ENCODE data around the gene TNIP2. TPM values are rescaled to one million over a fixed set of nuclear protein-coding genes. Genes with fewer than 3 reads are reported as not detected.

Gene TNIP2
- total RNA-seq: 10 to 100 TPM; 50.6 to 59.4 TPM

GRCh38 chr4:2755821-2756690 is at the start of gene TNIP2:
Gene TNIP2 (minus strand): TSS chr4:2756336. CDS start chr4:2756289, 47 bp downstream.
- peak within 1 kb of the TSS; percentile 79 for H3K4me3 Mint-ChIP-seq
- peaks cover 33% of the 10 kb centered on the region for H3K4me1 Mint-ChIP-seq
- intact Hi-C loops (cut with DNase I, micrococcal nuclease): loop anchor here (1.0 to 2.0 kb wide), 12 partner anchors 10 to 537 kb away; partner anchors contain the start of genes FAM193A (in 1 of the 2), GRK4 (in 1 of the 2), HTT (in 1 of the 2) and HTT-AS (in 1 of the 2)
- H3K27ac Mint-ChIP-seq: peak within 1 kb of the TSS; percentile 66
- DNase-seq (peak; percentile 91), ATAC-seq (peak; percentile 78)
- no peaks in the 10 kb centered on the region for H3K9me3 Mint-ChIP-seq (ENCODE audit: low read depth)
- POLR2A ChIA-PET: interaction anchor here (0.6 to 1.9 kb wide), 4 partner anchors 9 to 343 kb away, joined by 3 to 11 read pairs (median 6); no protein-coding TSS in a partner anchor
- peaks cover 9% of the 10 kb centered on the region for H3K36me3 Mint-ChIP-seq (ENCODE audit: low read depth)
- H3K27me3 Mint-ChIP-seq: no peaks in the 10 kb centered on the region
- CTCF ChIA-PET: interaction anchor here (0.5 to 1.6 kb wide), 3 partner anchors 29 to 198 kb away, joined by 3 to 7 read pairs (median 3); no protein-coding TSS in a partner anchor

- H3K9me3 Mint-ChIP-seq (ENCODE audit: low read depth): no peaks in the 10 kb centered on the region
- POLR2A ChIA-PET: no interaction called here
- H3K4me1 Mint-ChIP-seq: peaks cover 17% of the 10 kb centered on the region
- H3K36me3 Mint-ChIP-seq (ENCODE audit: low read depth): no peaks in the 10 kb centered on the region
- H3K27ac Mint-ChIP-seq: no peak overlapping the region
- ATAC-seq: no peak
- no peak overlapping the region for H3K4me3 Mint-ChIP-seq
- intact Hi-C loops (cut with DNase I, micrococcal nuclease): no loop called here
- no peak for DNase-seq
- H3K27me3 Mint-ChIP-seq: no peaks in the 10 kb centered on the region
- CTCF ChIA-PET: interaction anchor here (0.6 kb wide), 1 partner anchor 150 kb away, joined by 3 read pairs; no protein-coding TSS in a partner anchor
These were observed 48.9 kb upstream of the TNIP2 start for GRCh38 chr4:2804973-2805501.

- POLR2A ChIA-PET: no interaction called here
- no peaks in the 10 kb centered on the region for H3K36me3 Mint-ChIP-seq (ENCODE audit: low read depth)
- H3K27me3 Mint-ChIP-seq: no peaks in the 10 kb centered on the region
- CTCF ChIA-PET: interaction anchor here (0.6 kb wide), 2 partner anchors 33 to 151 kb away, joined by 3 read pairs; no protein-coding TSS in a partner anchor
- no peaks in the 10 kb centered on the region for H3K9me3 Mint-ChIP-seq (ENCODE audit: low read depth)
- intact Hi-C loops (cut with DNase I, micrococcal nuclease): no loop called here
- no peak for ATAC-seq
- no peak overlapping the region for H3K4me3 Mint-ChIP-seq
- H3K4me1 Mint-ChIP-seq: peaks cover 21% of the 10 kb centered on the region
- no peak for DNase-seq
- H3K27ac Mint-ChIP-seq: no peak overlapping the region
These were observed 48.4 kb upstream of the TNIP2 start for GRCh38 chr4:2804449-2804972.

- no peak overlapping the region for H3K27ac Mint-ChIP-seq
- ATAC-seq: peak; percentile 27
- ChIA-PET CTCF (interaction anchor here (0.6 kb wide), 3 partner anchors 33 to 338 kb away, joined by 3 read pairs; no protein-coding TSS in a partner anchor), POLR2A (interaction anchor here (0.5 kb wide), 1 partner anchor 252 kb away, joined by 3 read pairs; no protein-coding TSS in a partner anchor)
- H3K4me3 Mint-ChIP-seq: no peak overlapping the region
- no peaks in the 10 kb centered on the region for H3K27me3 Mint-ChIP-seq
- H3K36me3 Mint-ChIP-seq (ENCODE audit: low read depth): peaks cover 2% of the 10 kb centered on the region
- intact Hi-C loops (cut with DNase I, micrococcal nuclease): no loop called here
- no peaks in the 10 kb centered on the region for H3K9me3 Mint-ChIP-seq (ENCODE audit: low read depth)
- H3K4me1 Mint-ChIP-seq: peaks cover 26% of the 10 kb centered on the region
- DNase-seq: no peak
These were observed 47.7 kb upstream of the TNIP2 start for GRCh38 chr4:2803624-2804448.

- intact Hi-C loops (cut with DNase I, micrococcal nuclease): no loop called here
- H3K4me1 Mint-ChIP-seq: peaks cover 36% of the 10 kb centered on the region
- ChIA-PET CTCF (interaction anchor here (0.6 kb wide), 2 partner anchors 38 to 337 kb away, joined by 3 read pairs; no protein-coding TSS in a partner anchor), POLR2A (interaction anchor here (0.5 kb wide), 1 partner anchor 251 kb away, joined by 3 read pairs; no protein-coding TSS in a partner anchor)
- no peak for ATAC-seq
- no peaks in the 10 kb centered on the region for H3K27me3 Mint-ChIP-seq
- no peaks in the 10 kb centered on the region for H3K9me3 Mint-ChIP-seq (ENCODE audit: low read depth)
- no peak overlapping the region for H3K4me3 Mint-ChIP-seq
- no peak overlapping the region for H3K27ac Mint-ChIP-seq
- DNase-seq: peak; percentile 2
- peaks cover 2% of the 10 kb centered on the region for H3K36me3 Mint-ChIP-seq (ENCODE audit: low read depth)
These were observed 46.7 kb upstream of the TNIP2 start for GRCh38 chr4:2802618-2803531.

GRCh38 chr4:2800691-2801596 is 44.8 kb upstream of the TNIP2 start:
- ChIA-PET CTCF (interaction anchor here (0.6 to 1.0 kb wide), 2 partner anchors 20 to 37 kb away, joined by 3 read pairs; no protein-coding TSS in a partner anchor), POLR2A (no interaction called here)
- no peaks in the 10 kb centered on the region for H3K27me3 Mint-ChIP-seq
- H3K9me3 Mint-ChIP-seq (ENCODE audit: low read depth): no peaks in the 10 kb centered on the region
- H3K4me3 Mint-ChIP-seq: peak overlapping the region; percentile 33
- ATAC-seq (peak; percentile 45), DNase-seq (peak; percentile 70)
- peak overlapping the region; percentile 63 for H3K27ac Mint-ChIP-seq
- intact Hi-C loops (cut with DNase I, micrococcal nuclease): no loop called here
- H3K4me1 Mint-ChIP-seq: peaks cover 43% of the 10 kb centered on the region
- H3K36me3 Mint-ChIP-seq (ENCODE audit: low read depth): peaks cover 2% of the 10 kb centered on the region

- no peak for ATAC-seq
- no peaks in the 10 kb centered on the region for H3K27me3 Mint-ChIP-seq
- peak overlapping the region; percentile 65 for H3K27ac Mint-ChIP-seq
- POLR2A ChIA-PET: no interaction called here
- H3K4me1 Mint-ChIP-seq: peaks cover 46% of the 10 kb centered on the region
- intact Hi-C loops (cut with DNase I, micrococcal nuclease): loop anchor here (2.0 to 5.0 kb wide), 2 partner anchors 35 to 38 kb away; no protein-coding TSS in a partner anchor
- DNase-seq: peak; percentile 41
- H3K4me3 Mint-ChIP-seq: peak overlapping the region; percentile 57
- no peaks in the 10 kb centered on the region for H3K9me3 Mint-ChIP-seq (ENCODE audit: low read depth)
- CTCF ChIA-PET: interaction anchor here (0.6 to 1.0 kb wide), 2 partner anchors 21 to 37 kb away, joined by 3 read pairs; no protein-coding TSS in a partner anchor
- H3K36me3 Mint-ChIP-seq (ENCODE audit: low read depth): peaks cover 2% of the 10 kb centered on the region
These were observed 44.0 kb upstream of the TNIP2 start for GRCh38 chr4:2799971-2800690.

GRCh38 chr4:2799224-2799911 is 43.2 kb upstream of the TNIP2 start:
- POLR2A ChIA-PET: no interaction called here
- no peak for DNase-seq
- Mint-ChIP-seq H3K4me1 (peaks cover 53% of the 10 kb centered on the region), H3K4me3 (peak overlapping the region; percentile 64), H3K9me3 (ENCODE audit: low read depth) (no peaks in the 10 kb centered on the region), H3K36me3 (ENCODE audit: low read depth) (peaks cover 2% of the 10 kb centered on the region), H3K27ac (peak overlapping the region; percentile 76), H3K27me3 (no peaks in the 10 kb centered on the region)
- CTCF ChIA-PET: interaction anchor here (0.6 to 1.5 kb wide), 4 partner anchors 18 to 134 kb away, joined by 3 to 7 read pairs (median 3); no protein-coding TSS in a partner anchor
- ATAC-seq: no peak
- intact Hi-C loops (cut with DNase I, micrococcal nuclease): loop anchor here (2.0 to 5.0 kb wide), 2 partner anchors 35 to 37 kb away; no protein-coding TSS in a partner anchor
